ENCODE measurements around the gene FAM53A. TPM values are rescaled to one million over a fixed set of nuclear protein-coding genes. Genes with fewer than 3 reads are reported as not detected.
"Not testable (repeated sequence)": the region's sequence is repeated elsewhere in the genome, so short reads cannot be mapped to it uniquely, and the experiment has no call there.

The FAM53A gene
- total RNA-seq, 5 donors from 2014 or later (not counting 1 experiment from before 2014, with no cell fraction given): 1.4 to 3.0 (median 1.9) TPM

DNA sequence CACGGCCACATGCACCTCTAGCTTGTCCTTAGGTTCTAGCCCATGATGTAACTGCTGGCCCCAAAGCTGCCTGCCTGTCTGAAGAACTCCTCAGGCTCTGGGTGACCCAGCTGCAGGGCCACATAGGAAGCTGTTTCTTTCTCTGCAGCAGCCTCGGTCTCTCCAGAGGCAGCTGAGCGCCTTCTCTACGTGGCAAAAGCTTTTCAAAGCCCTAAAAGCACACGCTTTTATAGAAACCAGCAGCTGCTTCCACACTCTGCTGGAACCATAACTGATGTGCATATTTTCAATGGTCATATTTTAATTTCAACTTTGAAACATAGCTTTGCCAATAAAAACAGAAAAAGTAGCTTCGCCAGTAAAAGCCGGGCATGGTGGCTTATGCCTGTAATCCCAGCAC lies 37.4 kb downstream of the FAM53A start:
- Mint-ChIP-seq H3K27ac (no peak overlapping the region), H3K4me1 (peaks cover 4 to 8% (median 4%) of the 10 kb centered on the region in 3 donors), H3K27me3 (no peaks in the 10 kb centered on the region), H3K4me3 (no peak overlapping the region), H3K36me3 (no peaks in the 10 kb centered on the region), H3K9me3 (no peaks in the 10 kb centered on the region)
- CTCF ChIA-PET: no interaction called here
- Histone ChIP-seq H3K4me1 (ENCODE audit: control insufficient read depth in 1 of 2, extremely low read depth in 1 of 2, insufficient read depth in 2 of 2, low read length in 2 of 2) (peaks cover 0 to 6% of the 10 kb centered on the region in 2 experiments), H3K27me3 (replicated peaks in 1 of 2; ENCODE audit: control insufficient read depth in 2 of 2, extremely low read depth in 1 of 2, insufficient read depth in 2 of 2, low read length in 1 of 2) (peaks cover 0 to under 1% of the 10 kb centered on the region in 2 experiments), H3K4me3 (ENCODE audit: control insufficient read depth in 1 of 2, extremely low read depth in 1 of 2, low read length in 1 of 2) (no peak overlapping the region), H3K27ac (ENCODE audit: low read length) (no peak overlapping the region), H3K36me3 (ENCODE audit: control insufficient read depth in 2 of 2, extremely low read depth in 1 of 2, insufficient read depth in 1 of 2, low read length in 1 of 2) (no peaks in the 10 kb centered on the region), H3K9me3 (no peaks in the 10 kb centered on the region)
- ATAC-seq (replicated peaks in 1 of 4) (no peak), DNase-seq (no peak)
- WGBS (ENCODE audit: insufficient coverage): 73% methylated on average over 5 of the region's 7 CpGs
- POLR2A ChIA-PET: no interaction called here

GRCh38 chr4:1644891-1645657 lies 39.0 kb downstream of the FAM53A start:
- H3K27ac Mint-ChIP-seq: no peak overlapping the region
- WGBS (ENCODE audit: insufficient coverage): 89% methylated on average over 15 of the region's 21 CpGs
- DNase-seq (no peak), ATAC-seq (replicated peaks in 1 of 4) (no peak)
- H3K9me3 Mint-ChIP-seq: no peaks in the 10 kb centered on the region
- ChIA-PET POLR2A (no interaction called here), CTCF (no interaction called here)
- no peak overlapping the region for H3K4me3 Mint-ChIP-seq
- H3K27me3 Mint-ChIP-seq: no peaks in the 10 kb centered on the region
- H3K4me3 ChIP-seq (ENCODE audit: control insufficient read depth in 1 of 2, extremely low read depth in 1 of 2, low read length in 1 of 2): no peak overlapping the region
- H3K27ac ChIP-seq (ENCODE audit: low read length): no peak overlapping the region
- H3K36me3 ChIP-seq (ENCODE audit: control insufficient read depth in 2 of 2, extremely low read depth in 1 of 2, insufficient read depth in 1 of 2, low read length in 1 of 2): no peaks in the 10 kb centered on the region
- H3K4me1 Mint-ChIP-seq: peaks cover 4 to 8% (median 4%) of the 10 kb centered on the region in 3 donors
- no peaks in the 10 kb centered on the region for H3K9me3 ChIP-seq
- H3K27me3 ChIP-seq (replicated peaks in 1 of 2; ENCODE audit: control insufficient read depth in 2 of 2, extremely low read depth in 1 of 2, insufficient read depth in 2 of 2, low read length in 1 of 2): peaks cover 0 to 5% of the 10 kb centered on the region in 2 experiments
- H3K4me1 ChIP-seq (ENCODE audit: control insufficient read depth in 1 of 2, extremely low read depth in 1 of 2, insufficient read depth in 2 of 2, low read length in 2 of 2): peaks cover 0 to 6% of the 10 kb centered on the region in 2 experiments
- H3K36me3 Mint-ChIP-seq: no peaks in the 10 kb centered on the region

GRCh38 chr4:1643971-1644735 lies 40.0 kb downstream of the FAM53A start:
- whole genome bisulfite sequencing (ENCODE audit: insufficient coverage): 93% methylated on average over 44 of the region's 48 CpGs
- Mint-ChIP-seq H3K4me3 (no peak overlapping the region), H3K36me3 (no peaks in the 10 kb centered on the region), H3K27ac (no peak overlapping the region), H3K27me3 (no peaks in the 10 kb centered on the region), H3K4me1 (peaks cover 4 to 8% (median 4%) of the 10 kb centered on the region in 3 donors), H3K9me3 (no peaks in the 10 kb centered on the region)
- H3K9me3 ChIP-seq: no peaks in the 10 kb centered on the region
- no peak overlapping the region for H3K27ac ChIP-seq (ENCODE audit: low read length)
- H3K4me1 ChIP-seq (ENCODE audit: control insufficient read depth in 1 of 2, extremely low read depth in 1 of 2, insufficient read depth in 2 of 2, low read length in 2 of 2): peaks cover 0 to 6% of the 10 kb centered on the region in 2 experiments
- DNase-seq (no peak), ATAC-seq (replicated peaks in 1 of 4) (no peak)
- ChIA-PET CTCF (no interaction called here), POLR2A (no interaction called here)
- H3K27me3 ChIP-seq (replicated peaks in 1 of 2; ENCODE audit: control insufficient read depth in 2 of 2, extremely low read depth in 1 of 2, insufficient read depth in 2 of 2, low read length in 1 of 2): peaks cover 0 to 5% of the 10 kb centered on the region in 2 experiments
- H3K4me3 ChIP-seq (ENCODE audit: control insufficient read depth in 1 of 2, extremely low read depth in 1 of 2, low read length in 1 of 2): no peak overlapping the region
- no peaks in the 10 kb centered on the region for H3K36me3 ChIP-seq (ENCODE audit: control insufficient read depth in 2 of 2, extremely low read depth in 1 of 2, insufficient read depth in 1 of 2, low read length in 1 of 2)

DNA sequence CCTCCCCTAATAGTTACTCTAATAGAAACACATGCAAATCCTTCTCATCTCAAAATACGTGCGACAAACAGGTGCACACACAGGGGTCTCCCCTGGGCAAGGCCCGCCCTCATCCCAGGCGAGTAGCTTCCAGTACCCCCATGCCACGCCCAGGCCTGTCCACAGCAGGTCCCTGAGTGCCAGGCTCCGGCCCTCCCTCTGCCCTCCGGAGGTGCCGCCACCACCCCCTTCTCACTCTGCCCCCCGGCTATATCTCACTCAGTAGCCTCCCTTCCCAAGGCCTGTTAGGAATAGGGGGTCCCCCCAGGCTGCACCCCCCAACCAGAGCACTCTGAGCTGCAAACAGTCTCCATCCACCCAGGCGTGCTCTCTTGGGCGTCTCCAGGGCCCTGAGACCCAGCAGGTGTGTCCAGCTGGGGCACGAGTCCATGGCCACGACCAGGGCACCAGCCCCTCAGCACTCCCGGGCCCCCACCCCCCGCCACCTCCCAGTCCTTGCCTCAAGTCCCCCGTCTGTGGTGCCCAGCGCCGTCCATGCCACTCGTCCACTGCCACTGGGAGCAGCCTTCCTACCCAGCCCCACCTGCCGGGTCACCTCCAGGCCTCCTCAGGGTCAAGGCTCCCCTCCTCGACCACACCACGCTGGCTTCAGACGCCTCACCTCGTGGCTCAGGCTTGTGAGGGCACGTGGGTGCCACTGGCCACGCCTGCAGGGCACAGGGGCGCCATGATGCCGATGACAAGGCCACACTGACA lies 41.7 kb downstream of the FAM53A start:
- no peak overlapping the region for H3K27ac ChIP-seq (ENCODE audit: low read length)
- H3K36me3 Mint-ChIP-seq: no peaks in the 10 kb centered on the region
- H3K27me3 ChIP-seq (replicated peaks in 1 of 2; ENCODE audit: control insufficient read depth in 2 of 2, extremely low read depth in 1 of 2, insufficient read depth in 2 of 2, low read length in 1 of 2): peaks cover 0 to 13% of the 10 kb centered on the region in 2 experiments
- peaks cover under 1 to 2% (median under 1%) of the 10 kb centered on the region in 3 donors for H3K4me1 Mint-ChIP-seq
- 83% methylated on average over 27 of the region's 28 CpGs for WGBS (ENCODE audit: insufficient coverage)
- no peak for DNase-seq
- no peaks in the 10 kb centered on the region for H3K27me3 Mint-ChIP-seq
- no peak overlapping the region for H3K27ac Mint-ChIP-seq
- H3K4me3 Mint-ChIP-seq: no peak overlapping the region
- peaks cover 0 to under 1% of the 10 kb centered on the region in 2 experiments for H3K4me1 ChIP-seq (ENCODE audit: control insufficient read depth in 1 of 2, extremely low read depth in 1 of 2, insufficient read depth in 2 of 2, low read length in 2 of 2)
- ChIA-PET CTCF (no interaction called here), POLR2A (no interaction called here)
- no peaks in the 10 kb centered on the region for H3K9me3 ChIP-seq
- no peak overlapping the region for H3K4me3 ChIP-seq (ENCODE audit: control insufficient read depth in 1 of 2, extremely low read depth in 1 of 2, low read length in 1 of 2)
- no peak for ATAC-seq (replicated peaks in 1 of 4)
- H3K9me3 Mint-ChIP-seq: no peaks in the 10 kb centered on the region
- no peaks in the 10 kb centered on the region for H3K36me3 ChIP-seq (ENCODE audit: control insufficient read depth in 2 of 2, extremely low read depth in 1 of 2, insufficient read depth in 1 of 2, low read length in 1 of 2)

- Histone ChIP-seq H3K36me3 (ENCODE audit: control insufficient read depth in 2 of 2, extremely low read depth in 1 of 2, insufficient read depth in 1 of 2, low read length in 1 of 2) (no peaks in the 10 kb centered on the region), H3K9me3 (no peaks in the 10 kb centered on the region), H3K27ac (ENCODE audit: low read length) (no peak overlapping the region), H3K4me3 (ENCODE audit: control insufficient read depth in 1 of 2, extremely low read depth in 1 of 2, low read length in 1 of 2) (no peak overlapping the region), H3K27me3 (replicated peaks in 1 of 2; ENCODE audit: control insufficient read depth in 2 of 2, extremely low read depth in 1 of 2, insufficient read depth in 2 of 2, low read length in 1 of 2) (peaks cover 0 to 19% of the 10 kb centered on the region in 2 experiments), H3K4me1 (ENCODE audit: control insufficient read depth in 1 of 2, extremely low read depth in 1 of 2, insufficient read depth in 2 of 2, low read length in 2 of 2) (no peaks in the 10 kb centered on the region)
- DNase-seq: no peak
- 87% methylated on average over 6 of the region's 7 CpGs for WGBS (ENCODE audit: insufficient coverage)
- no peaks in the 10 kb centered on the region for H3K9me3 Mint-ChIP-seq
- H3K4me3 Mint-ChIP-seq: no peak overlapping the region
- no peaks in the 10 kb centered on the region for H3K4me1 Mint-ChIP-seq
- CTCF ChIA-PET: no interaction called here
- H3K27me3 Mint-ChIP-seq: no peaks in the 10 kb centered on the region
- no peaks in the 10 kb centered on the region for H3K36me3 Mint-ChIP-seq
- H3K27ac Mint-ChIP-seq: no peak overlapping the region
- no peak for ATAC-seq (replicated peaks in 1 of 4)
- POLR2A ChIA-PET: no interaction called here
Measured at GRCh38 chr4:1641671-1642070, 42.4 kb downstream of the FAM53A start.

- H3K27ac Mint-ChIP-seq; H3K36me3 Mint-ChIP-seq; H3K27me3 Mint-ChIP-seq; H3K9me3 ChIP-seq; ATAC-seq (replicated peaks in 1 of 4); H3K4me3 Mint-ChIP-seq; H3K4me1 Mint-ChIP-seq; H3K4me3 ChIP-seq (ENCODE audit: control insufficient read depth in 1 of 2, extremely low read depth in 1 of 2, low read length in 1 of 2); H3K4me1 ChIP-seq (ENCODE audit: control insufficient read depth in 1 of 2, extremely low read depth in 1 of 2, insufficient read depth in 2 of 2, low read length in 2 of 2); H3K27ac ChIP-seq (ENCODE audit: low read length); H3K36me3 ChIP-seq (ENCODE audit: control insufficient read depth in 2 of 2, extremely low read depth in 1 of 2, insufficient read depth in 1 of 2, low read length in 1 of 2); POLR2A ChIA-PET; DNase-seq; H3K9me3 Mint-ChIP-seq: not testable (repeated sequence)
- CTCF ChIA-PET: interaction anchor here in 1 of 2 donors (0.6 kb wide), 1 partner anchor 186 kb away, joined by 3 read pairs; no protein-coding TSS in a partner anchor
- H3K27me3 ChIP-seq (replicated peaks in 1 of 2; ENCODE audit: control insufficient read depth in 2 of 2, extremely low read depth in 1 of 2, insufficient read depth in 2 of 2, low read length in 1 of 2): peaks cover 0 to 26% of the 10 kb centered on the region in 2 experiments
- WGBS (ENCODE audit: insufficient coverage): 75% methylated on average over 21 of the region's 35 CpGs
Measured at GRCh38 chr4:1640716-1641503, 43.2 kb downstream of the FAM53A start.
